Stomach smooth muscle (tissue), 2 donors: ENCODE data around the gene IFNA5.

Experiments used
- H3K27ac ChIP-seq: one replicate; pipeline ENCODE4 v1.7.0; 2013; ENCODE audit warnings: mild to moderate bottlenecking, low read length, inconsistent platforms
- H3K27me3 ChIP-seq, 2 donors: one replicate each; pipeline ENCODE4 v1.7.0; 2013; ENCODE audit warnings: low read length in 2 of 2; ENCODE audit not compliant: insufficient read depth in 2 of 2, control insufficient read depth in 1 of 2
- H3K36me3 ChIP-seq, 2 donors: one replicate each; pipeline ENCODE4 v1.7.0; 2013; ENCODE audit warnings: low read length in 2 of 2; ENCODE audit not compliant: control insufficient read depth in 2 of 2, insufficient read depth in 2 of 2
- H3K4me1 ChIP-seq: one replicate; pipeline ENCODE4 v1.7.0; 2013; ENCODE audit warnings: low read length; ENCODE audit not compliant: control insufficient read depth, insufficient read depth
- H3K4me3 ChIP-seq, 2 donors: one replicate each; pipeline ENCODE4 v1.7.0; 2013; ENCODE audit warnings: low read length in 2 of 2
- H3K9ac ChIP-seq, 2 donors: one replicate each; pipeline ENCODE4 v1.7.0; 2013; ENCODE audit warnings: low read length in 2 of 2, mild to moderate bottlenecking in 1 of 2
- H3K9me3 ChIP-seq, 2 donors: one replicate each; pipeline ENCODE4 v1.7.0; 2013; ENCODE audit warnings: low read length in 2 of 2; ENCODE audit not compliant: control insufficient read depth in 2 of 2
- donor health status: healthy.
- donor health status: Pancreatic carcinoma.

Gene IFNA5

GRCh38 chr9:21322911-21323461 lies 17.9 kb upstream of the IFNA5 start:
- Histone ChIP-seq H3K9me3 (no peaks in the 10 kb centered on the region), H3K9ac (no peak overlapping the region), H3K4me1 (no peaks in the 10 kb centered on the region), H3K36me3 (peaks cover 4 to 9% of the 10 kb centered on the region in 2 donors), H3K27me3 (no peaks in the 10 kb centered on the region), H3K27ac (no peak overlapping the region), H3K4me3 (no peak overlapping the region)

- Histone ChIP-seq H3K4me1 (no peaks in the 10 kb centered on the region), H3K27me3 (no peaks in the 10 kb centered on the region), H3K9ac (no peak overlapping the region), H3K36me3 (peaks cover 4 to 9% of the 10 kb centered on the region in 2 donors), H3K27ac (no peak overlapping the region), H3K9me3 (no peaks in the 10 kb centered on the region), H3K4me3 (no peak overlapping the region)
These were observed 15.4 kb upstream of the IFNA5 start for GRCh38 chr9:21320465-21320864.

DNA sequence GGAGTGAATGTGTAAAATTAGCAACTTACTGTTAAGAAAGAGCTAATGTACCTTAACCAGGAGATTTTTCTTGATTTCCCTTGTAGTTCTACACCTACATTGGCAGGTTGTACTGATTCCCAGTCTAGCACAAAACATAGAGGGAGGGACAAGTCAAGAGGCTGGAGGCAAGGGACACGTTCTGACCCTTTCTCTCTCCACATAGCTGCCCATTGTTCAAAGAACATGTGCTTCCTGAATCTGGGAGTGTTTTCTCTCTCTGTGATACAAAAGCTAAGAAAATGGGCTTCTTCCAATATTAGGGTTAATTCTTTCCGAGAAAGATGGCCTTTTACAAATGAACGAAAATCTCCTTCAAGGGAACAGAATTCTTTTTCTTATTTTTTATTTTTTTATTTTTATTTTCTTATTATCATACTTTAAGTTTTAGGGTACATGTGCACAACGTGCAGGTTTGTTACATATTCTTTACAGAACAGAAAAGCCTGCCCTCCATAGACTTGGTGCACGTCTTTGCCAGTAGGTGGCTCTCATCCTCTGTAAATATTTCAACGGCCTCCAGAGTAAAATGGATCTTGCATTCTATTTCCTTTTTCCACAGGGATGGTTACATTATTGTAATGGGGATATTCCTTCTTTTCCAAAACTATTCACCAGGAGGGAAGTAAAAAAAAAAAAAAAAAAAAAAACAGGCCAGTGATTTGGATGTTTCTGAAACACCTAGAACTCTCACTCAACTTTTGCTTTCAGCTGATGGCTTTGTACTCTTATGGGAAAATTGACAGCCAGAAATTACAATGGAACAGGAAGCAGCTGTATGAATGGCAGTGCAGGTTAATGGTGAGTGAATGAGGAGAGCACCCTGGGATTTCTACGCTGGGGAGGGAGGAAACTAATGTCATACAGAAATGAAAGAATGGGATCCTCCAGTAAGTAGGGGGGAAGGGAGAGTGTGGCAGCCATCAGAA lies 13.1 kb upstream of the IFNA5 start:
- no peaks in the 10 kb centered on the region for H3K4me1 ChIP-seq
- no peaks in the 10 kb centered on the region for H3K9me3 ChIP-seq
- no peak overlapping the region for H3K9ac ChIP-seq
- no peaks in the 10 kb centered on the region for H3K27me3 ChIP-seq
- H3K36me3 ChIP-seq, result peaks cover 4 to 6% of the 10 kb centered on the region in 2 donors
- no peak overlapping the region for H3K4me3 ChIP-seq
- no peak overlapping the region for H3K27ac ChIP-seq

GRCh38 chr9:21316860-21317259 lies 11.7 kb upstream of the IFNA5 start:
- Histone ChIP-seq H3K4me3 (no peak overlapping the region), H3K36me3 (peaks cover 0 to 4% of the 10 kb centered on the region in 2 donors), H3K27me3 (no peaks in the 10 kb centered on the region), H3K9me3 (no peaks in the 10 kb centered on the region), H3K27ac (no peak overlapping the region), H3K9ac (peak overlapping the region in 1 of 2 donors; percentile 29), H3K4me1 (no peaks in the 10 kb centered on the region)

DNA sequence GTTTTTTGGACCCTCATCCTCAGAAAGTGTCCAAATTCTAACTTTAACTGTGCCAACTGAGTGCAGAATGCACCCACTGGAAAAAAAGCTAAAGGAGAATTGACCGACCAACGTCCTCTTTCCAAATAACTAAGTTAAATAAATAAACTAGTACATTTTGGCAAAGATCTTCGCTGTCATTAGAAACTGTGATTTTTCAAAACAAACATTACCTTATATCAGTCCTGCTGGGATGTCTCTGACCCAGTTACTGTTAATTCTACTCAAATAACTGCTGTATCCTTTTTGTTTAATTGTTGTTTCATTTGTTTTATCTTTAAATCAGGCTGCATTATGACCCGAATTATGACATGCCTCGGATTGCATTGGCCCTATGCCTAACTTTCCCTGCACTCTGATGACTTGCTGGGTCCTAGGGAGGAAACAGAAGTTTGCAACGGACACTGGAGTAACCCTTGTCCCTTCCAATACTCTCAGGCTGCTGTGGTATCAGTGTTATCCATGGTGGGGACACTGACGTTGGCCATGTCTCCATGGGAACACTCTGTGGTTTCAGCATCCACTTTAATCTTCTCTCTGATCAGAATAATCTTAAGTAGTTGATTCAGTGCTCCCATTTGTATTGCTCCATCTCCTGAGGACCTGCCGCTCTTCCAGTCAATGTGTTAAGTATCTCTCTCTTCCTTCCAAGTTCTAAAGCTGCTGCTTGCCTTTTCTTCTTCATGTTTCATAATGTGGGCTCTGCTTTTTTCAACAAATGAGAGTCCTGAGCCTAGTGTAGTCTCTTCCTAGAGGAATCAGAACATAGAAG lies 11.1 kb upstream of the IFNA5 start:
- Histone ChIP-seq H3K27ac (no peak overlapping the region), H3K4me1 (no peaks in the 10 kb centered on the region), H3K9ac (peak overlapping the region in 1 of 2 donors; percentile 29), H3K4me3 (no peak overlapping the region), H3K9me3 (no peaks in the 10 kb centered on the region), H3K36me3 (no peaks in the 10 kb centered on the region), H3K27me3 (no peaks in the 10 kb centered on the region)

- Histone ChIP-seq H3K36me3 (no peaks in the 10 kb centered on the region), H3K9ac (no peak overlapping the region), H3K4me3 (no peak overlapping the region), H3K27me3 (no peaks in the 10 kb centered on the region), H3K9me3 (no peaks in the 10 kb centered on the region), H3K27ac (no peak overlapping the region), H3K4me1 (no peaks in the 10 kb centered on the region)
These were observed 9.0 kb upstream of the IFNA5 start for GRCh38 chr9:21314152-21314551.

- no peak overlapping the region for H3K9ac ChIP-seq
- H3K27me3 ChIP-seq, result no peaks in the 10 kb centered on the region
- H3K36me3 ChIP-seq, result no peaks in the 10 kb centered on the region
- H3K27ac ChIP-seq, result no peak overlapping the region
- no peaks in the 10 kb centered on the region for H3K9me3 ChIP-seq
- no peaks in the 10 kb centered on the region for H3K4me1 ChIP-seq
- H3K4me3 ChIP-seq, result no peak overlapping the region
These were observed 6.8 kb upstream of the IFNA5 start for GRCh38 chr9:21311889-21312288.

DNA sequence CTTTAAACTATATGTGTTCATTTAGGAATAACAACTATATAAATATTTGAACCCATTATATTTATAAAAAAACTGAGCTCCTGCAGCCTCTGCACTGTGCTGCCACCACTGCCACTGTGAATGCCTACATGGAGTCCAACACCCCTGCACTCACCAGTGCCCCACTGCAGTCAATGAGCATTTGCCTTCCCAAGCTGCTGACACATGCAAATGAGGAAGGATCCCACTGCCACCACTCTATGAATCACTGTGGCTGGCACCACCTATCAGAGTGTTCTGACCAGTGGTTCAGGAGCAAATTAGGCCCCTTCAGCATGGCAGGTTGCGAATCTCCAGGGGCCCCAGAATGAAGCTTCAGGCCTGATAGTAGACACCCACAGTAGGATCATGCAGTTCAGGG lies 9.1 kb downstream of the IFNA5 start:
- Histone ChIP-seq H3K27ac (no peak overlapping the region), H3K36me3 (no peaks in the 10 kb centered on the region), H3K27me3 (no peaks in the 10 kb centered on the region), H3K4me3 (no peak overlapping the region), H3K9ac (no peak overlapping the region), H3K9me3 (no peaks in the 10 kb centered on the region), H3K4me1 (no peaks in the 10 kb centered on the region)

DNA sequence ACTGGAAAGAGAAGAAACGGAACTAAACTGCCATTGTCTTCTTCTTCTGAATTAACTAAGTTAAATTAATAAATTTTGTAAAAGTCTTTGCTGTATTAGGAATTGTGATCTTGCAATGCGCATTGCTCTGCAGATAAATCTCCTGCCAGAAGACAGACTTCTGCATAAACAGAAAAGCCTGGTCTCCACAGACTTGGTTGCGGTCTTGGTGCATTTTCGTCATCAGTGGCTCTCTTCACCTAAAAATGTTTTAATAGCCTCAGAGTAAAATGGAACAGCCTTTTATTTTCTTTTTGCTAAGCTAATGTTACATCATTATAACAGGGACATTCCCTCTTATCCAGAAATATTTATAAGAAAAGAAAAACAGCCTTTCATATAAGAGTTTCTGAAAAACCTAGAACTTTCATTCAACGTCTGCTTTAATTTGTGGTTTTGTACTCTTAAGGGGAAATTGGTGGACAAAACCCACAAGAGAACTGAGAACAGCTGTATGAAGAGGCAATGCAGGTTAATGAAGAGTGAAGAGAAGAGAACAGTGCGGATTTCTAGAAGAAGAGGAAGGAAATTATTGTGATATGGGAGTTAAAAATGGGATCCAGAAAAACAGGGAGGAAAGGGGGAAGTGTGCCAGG lies 10.1 kb downstream of the IFNA5 start:
- H3K9ac ChIP-seq, result no peak overlapping the region
- no peaks in the 10 kb centered on the region for H3K9me3 ChIP-seq
- H3K36me3 ChIP-seq, result no peaks in the 10 kb centered on the region
- no peak overlapping the region for H3K27ac ChIP-seq
- H3K27me3 ChIP-seq, result no peaks in the 10 kb centered on the region
- no peak overlapping the region for H3K4me3 ChIP-seq
- no peaks in the 10 kb centered on the region for H3K4me1 ChIP-seq

DNA sequence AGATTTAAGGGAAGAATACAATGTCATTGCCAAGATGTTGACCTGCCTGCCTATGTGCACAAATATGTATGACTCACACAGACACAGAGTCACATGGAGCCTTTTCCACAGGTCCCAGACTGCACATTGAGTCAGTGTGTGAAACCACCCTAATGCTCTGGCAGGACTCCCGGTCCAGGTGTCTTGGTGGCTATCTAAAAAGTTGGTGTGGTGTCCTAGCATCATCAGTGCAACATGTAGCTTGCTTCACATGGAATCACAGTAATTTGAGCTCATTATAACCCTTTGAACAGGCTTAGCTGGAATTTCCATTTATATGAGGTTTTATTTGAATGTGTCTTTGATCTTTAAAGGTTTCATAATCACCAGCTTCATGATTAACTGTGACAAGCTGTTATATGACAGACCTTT lies 10.7 kb downstream of the IFNA5 start:
- Histone ChIP-seq H3K27ac (no peak overlapping the region), H3K9ac (no peak overlapping the region), H3K36me3 (no peaks in the 10 kb centered on the region), H3K9me3 (no peaks in the 10 kb centered on the region), H3K27me3 (no peaks in the 10 kb centered on the region), H3K4me1 (no peaks in the 10 kb centered on the region), H3K4me3 (no peak overlapping the region)
